ENCODE results near the gene CTNND2. TPM values are rescaled to one million over a fixed set of nuclear protein-coding genes. Genes with fewer than 3 reads are reported as not detected.

CTNND2 gene
- total RNA-seq, 4 donors from 2014 or later: 0.18 to 14.9 (median 0.47) TPM; not detected in 1

- Histone ChIP-seq H3K36me3 (no peaks in the 10 kb centered on the region), H3K4me1 (no peaks in the 10 kb centered on the region), H3K27me3 (no peaks in the 10 kb centered on the region), H3K27ac (no peak overlapping the region), H3K4me3 (no peak overlapping the region), H3K9me3 (no peaks in the 10 kb centered on the region)
- TF ChIP-seq POLR2A (IDR thresholded peaks at IDR 0.05): no peak
- TF ChIP-seq CTCF (IDR thresholded peaks at IDR 0.05): no peak
- DNase-seq: no peak
Measured at GRCh38 chr5:11777096-11777495, 127.2 kb downstream of the CTNND2 start.

- Histone ChIP-seq H3K4me3 (no peak overlapping the region), H3K9me3 (no peaks in the 10 kb centered on the region), H3K36me3 (no peaks in the 10 kb centered on the region), H3K27me3 (no peaks in the 10 kb centered on the region), H3K4me1 (no peaks in the 10 kb centered on the region), H3K27ac (no peak overlapping the region)
- DNase-seq: no peak
- TF ChIP-seq POLR2A (IDR thresholded peaks at IDR 0.05) (no peak), CTCF (IDR thresholded peaks at IDR 0.05) (no peak)
Measured at GRCh38 chr5:11770310-11770709, 133.9 kb downstream of the CTNND2 start.

- H3K27me3 ChIP-seq: no peaks in the 10 kb centered on the region
- no peak for TF ChIP-seq POLR2A (IDR thresholded peaks at IDR 0.05)
- TF ChIP-seq CTCF (IDR thresholded peaks at IDR 0.05): no peak
- no peaks in the 10 kb centered on the region for H3K4me1 ChIP-seq
- H3K27ac ChIP-seq: no peak overlapping the region
- peaks cover 0 to 2% (median 0%) of the 10 kb centered on the region in 4 donors for H3K9me3 ChIP-seq
- no peak for DNase-seq
- H3K4me3 ChIP-seq: no peak overlapping the region
- no peaks in the 10 kb centered on the region for H3K36me3 ChIP-seq
Measured at GRCh38 chr5:11760934-11761603, 143.2 kb downstream of the CTNND2 start.

- H3K4me3 ChIP-seq: no peak overlapping the region
- no peak overlapping the region for H3K27ac ChIP-seq
- H3K27me3 ChIP-seq: no peaks in the 10 kb centered on the region
- no peaks in the 10 kb centered on the region for H3K36me3 ChIP-seq
- TF ChIP-seq CTCF (IDR thresholded peaks at IDR 0.05) (no peak), POLR2A (IDR thresholded peaks at IDR 0.05) (no peak)
- no peaks in the 10 kb centered on the region for H3K4me1 ChIP-seq
- DNase-seq: no peak
- no peaks in the 10 kb centered on the region for H3K9me3 ChIP-seq
Measured at GRCh38 chr5:11758321-11758720, 145.9 kb downstream of the CTNND2 start.

GRCh38 chr5:11757661-11758060 is 146.6 kb downstream of the CTNND2 start:
- no peak for DNase-seq
- no peaks in the 10 kb centered on the region for H3K27me3 ChIP-seq
- no peak for TF ChIP-seq POLR2A (IDR thresholded peaks at IDR 0.05)
- no peak for TF ChIP-seq CTCF (IDR thresholded peaks at IDR 0.05)
- H3K4me1 ChIP-seq: no peaks in the 10 kb centered on the region
- H3K27ac ChIP-seq: no peak overlapping the region
- no peaks in the 10 kb centered on the region for H3K36me3 ChIP-seq
- no peaks in the 10 kb centered on the region for H3K9me3 ChIP-seq
- no peak overlapping the region for H3K4me3 ChIP-seq

GRCh38 chr5:11737010-11737409 is 167.2 kb downstream of the CTNND2 start:
- Histone ChIP-seq H3K9me3 (no peaks in the 10 kb centered on the region), H3K4me3 (no peak overlapping the region), H3K4me1 (no peaks in the 10 kb centered on the region), H3K36me3 (no peaks in the 10 kb centered on the region), H3K27ac (no peak overlapping the region), H3K27me3 (no peaks in the 10 kb centered on the region)
- TF ChIP-seq POLR2A (IDR thresholded peaks at IDR 0.05) (no peak), CTCF (IDR thresholded peaks at IDR 0.05) (no peak)
- no peak for DNase-seq

Data from Peyer's patch (tissue), 4 donors.